K562 (cell line): ENCODE measurements around the gene ZFP3.

Experiments
- EP300 ChIP-seq: IDR thresholded peaks from 2 replicates; pipeline ENCODE4 v1.6.1; 2012; ENCODE audit warnings: low read length, improper control_type of control experiment
- FOXA1 ChIP-seq: fragments of 450-650 bp; IDR thresholded peaks from 2 replicates; pipeline ENCODE4 v1.6.1; 2016; ENCODE audit warnings: mild to moderate bottlenecking, borderline replicate concordance
- GABPB1 ChIP-seq: sonication (generic); formaldehyde crosslinking; IDR thresholded peaks from 2 replicates; pipeline ENCODE4 v1.8.0; 2022; ENCODE audit warnings: mild to moderate bottlenecking, missing genetic modification reagents
- KLF6 ChIP-seq: fragments of 250-450 bp; sonication (Bioruptor Pico); IDR thresholded peaks from 2 replicates; pipeline ENCODE4 v1.4.0; 2020; ENCODE audit warnings: mild to moderate bottlenecking, moderate library complexity, borderline replicate concordance
- NBN ChIP-seq: fragments of 450-650 bp; IDR thresholded peaks from 2 replicates; pipeline ENCODE4 v1.6.1; 2016; ENCODE audit warnings: low read depth, mild to moderate bottlenecking
- ZNF398 ChIP-seq: fragments of 250-450 bp; sonication (Bioruptor Pico); IDR thresholded peaks from 2 replicates; pipeline ENCODE4 v1.8.0; 2021; ENCODE audit warnings: moderate library complexity, mild to moderate bottlenecking, inconsistent platforms
- ZNF639 ChIP-seq, 2 experiments: fragments of 200-800 bp in 1 of 2; sonication (Bioruptor generic) in 1 of 2; sonication (generic) in 1 of 2; formaldehyde crosslinking in 1 of 2; IDR thresholded peaks in 1 of 2; conservative IDR thresholded peaks in 1 of 2; 2 replicates each; pipeline versions ENCODE4 v1.5.0 to v1.6.1; 2016 to 2020; ENCODE audit warnings: missing compliant biosample characterization in 1 of 2, missing genetic modification characterization in 1 of 2, missing genetic modification reagents in 1 of 2
- TF ChIP-seq, protein P1 (sequence below), 3 experiments: IDR thresholded peaks in 2 of 3; conservative IDR thresholded peaks in 1 of 3; 2 replicates each; pipeline ENCODE4 v1.5.1; 2011 to 2012; ENCODE audit warnings: low read length in 3 of 3, mild to moderate bottlenecking in 3 of 3, control low read depth in 2 of 3, improper control_type of control experiment in 1 of 3, inconsistent platforms in 1 of 3, low read depth in 1 of 3, mixed read lengths in 1 of 3, moderate library complexity in 1 of 3; ENCODE audit not compliant: insufficient read depth in 2 of 3
- TF ChIP-seq, protein P2 (sequence below): fragments of 150-350 bp; conservative IDR thresholded peaks from 2 replicates; pipeline ENCODE4 v1.6.1; 2014; ENCODE audit warnings: low read length

DNA sequence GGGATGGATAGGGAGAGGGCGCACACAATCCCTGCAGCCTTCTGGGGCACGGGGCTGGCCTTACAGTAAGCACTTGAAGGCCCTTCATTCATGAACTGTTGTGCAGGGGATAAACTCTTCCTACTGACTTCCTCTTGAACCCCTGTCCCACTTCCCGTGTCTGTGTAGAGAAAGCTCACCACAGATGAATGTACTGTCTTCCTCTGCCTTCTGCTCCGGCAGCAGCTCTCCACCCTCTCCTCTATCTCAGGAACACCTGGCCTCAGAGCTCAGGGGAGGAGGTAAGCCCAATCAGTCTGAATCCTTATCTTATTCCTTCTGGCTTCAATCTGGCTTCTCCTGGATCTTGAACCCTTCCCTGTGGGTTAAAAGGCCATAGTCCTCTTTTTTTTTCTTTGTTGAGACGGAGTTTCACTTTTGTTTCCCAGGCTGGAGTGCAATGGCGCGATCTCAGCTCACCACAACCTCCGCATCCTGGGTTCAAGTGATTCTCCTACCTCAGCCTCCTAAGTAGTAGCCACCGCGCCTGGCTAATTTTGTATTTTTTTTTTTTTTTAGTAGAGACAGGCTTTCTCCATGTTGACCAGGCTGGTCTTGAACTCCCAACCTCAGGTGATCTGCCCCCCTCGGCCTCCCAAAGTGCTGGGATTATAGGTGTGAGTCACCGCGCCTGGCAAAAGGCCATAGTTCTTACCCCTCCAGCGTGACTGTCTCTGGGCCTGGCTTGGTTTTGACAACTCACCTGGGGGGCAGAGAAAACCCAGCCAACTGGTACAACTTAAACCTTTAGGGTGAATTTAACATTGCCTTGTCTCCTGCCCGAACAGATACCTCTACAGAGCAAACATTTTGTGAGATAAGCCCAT is 35.9 kb upstream of the ZFP3 start:
- TF ChIP-seq GABPB1 (CRISPR knock-in tag): no peak
- no peak for TF ChIP-seq NBN
- no peak for TF ChIP-seq ZNF398 (CRISPR knock-in tag)
- TF ChIP-seq, protein P1, sequence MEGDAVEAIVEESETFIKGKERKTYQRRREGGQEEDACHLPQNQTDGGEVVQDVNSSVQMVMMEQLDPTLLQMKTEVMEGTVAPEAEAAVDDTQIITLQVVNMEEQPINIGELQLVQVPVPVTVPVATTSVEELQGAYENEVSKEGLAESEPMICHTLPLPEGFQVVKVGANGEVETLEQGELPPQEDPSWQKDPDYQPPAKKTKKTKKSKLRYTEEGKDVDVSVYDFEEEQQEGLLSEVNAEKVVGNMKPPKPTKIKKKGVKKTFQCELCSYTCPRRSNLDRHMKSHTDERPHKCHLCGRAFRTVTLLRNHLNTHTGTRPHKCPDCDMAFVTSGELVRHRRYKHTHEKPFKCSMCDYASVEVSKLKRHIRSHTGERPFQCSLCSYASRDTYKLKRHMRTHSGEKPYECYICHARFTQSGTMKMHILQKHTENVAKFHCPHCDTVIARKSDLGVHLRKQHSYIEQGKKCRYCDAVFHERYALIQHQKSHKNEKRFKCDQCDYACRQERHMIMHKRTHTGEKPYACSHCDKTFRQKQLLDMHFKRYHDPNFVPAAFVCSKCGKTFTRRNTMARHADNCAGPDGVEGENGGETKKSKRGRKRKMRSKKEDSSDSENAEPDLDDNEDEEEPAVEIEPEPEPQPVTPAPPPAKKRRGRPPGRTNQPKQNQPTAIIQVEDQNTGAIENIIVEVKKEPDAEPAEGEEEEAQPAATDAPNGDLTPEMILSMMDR (IDR thresholded peaks at IDR 0.05 in 2 of 3, conservative IDR thresholded peaks at IDR 0.05 in 1 of 3; ENCODE audit: insufficient read depth in 2 of 3, low read depth in 1 of 3, low read length in 3 of 3): no peak
- TF ChIP-seq FOXA1: no peak
- no peak for TF ChIP-seq EP300
- no peak for TF ChIP-seq ZNF639 (CRISPR knock-in tag; conservative IDR thresholded peaks at IDR 0.05 in 1 of 2, IDR thresholded peaks at IDR 0.05 in 1 of 2)
- no peak for TF ChIP-seq KLF6 (CRISPR knock-in tag)
- TF ChIP-seq, protein P2, sequence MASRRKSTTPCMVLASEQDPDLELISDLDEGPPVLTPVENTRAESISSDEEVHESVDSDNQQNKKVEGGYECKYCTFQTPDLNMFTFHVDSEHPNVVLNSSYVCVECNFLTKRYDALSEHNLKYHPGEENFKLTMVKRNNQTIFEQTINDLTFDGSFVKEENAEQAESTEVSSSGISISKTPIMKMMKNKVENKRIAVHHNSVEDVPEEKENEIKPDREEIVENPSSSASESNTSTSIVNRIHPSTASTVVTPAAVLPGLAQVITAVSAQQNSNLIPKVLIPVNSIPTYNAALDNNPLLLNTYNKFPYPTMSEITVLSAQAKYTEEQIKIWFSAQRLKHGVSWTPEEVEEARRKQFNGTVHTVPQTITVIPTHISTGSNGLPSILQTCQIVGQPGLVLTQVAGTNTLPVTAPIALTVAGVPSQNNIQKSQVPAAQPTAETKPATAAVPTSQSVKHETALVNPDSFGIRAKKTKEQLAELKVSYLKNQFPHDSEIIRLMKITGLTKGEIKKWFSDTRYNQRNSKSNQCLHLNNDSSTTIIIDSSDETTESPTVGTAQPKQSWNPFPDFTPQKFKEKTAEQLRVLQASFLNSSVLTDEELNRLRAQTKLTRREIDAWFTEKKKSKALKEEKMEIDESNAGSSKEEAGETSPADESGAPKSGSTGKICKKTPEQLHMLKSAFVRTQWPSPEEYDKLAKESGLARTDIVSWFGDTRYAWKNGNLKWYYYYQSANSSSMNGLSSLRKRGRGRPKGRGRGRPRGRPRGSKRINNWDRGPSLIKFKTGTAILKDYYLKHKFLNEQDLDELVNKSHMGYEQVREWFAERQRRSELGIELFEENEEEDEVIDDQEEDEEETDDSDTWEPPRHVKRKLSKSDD: no peak
